Measurements from ENCODE around the gene MORC1.

The MORC1 gene

DNA sequence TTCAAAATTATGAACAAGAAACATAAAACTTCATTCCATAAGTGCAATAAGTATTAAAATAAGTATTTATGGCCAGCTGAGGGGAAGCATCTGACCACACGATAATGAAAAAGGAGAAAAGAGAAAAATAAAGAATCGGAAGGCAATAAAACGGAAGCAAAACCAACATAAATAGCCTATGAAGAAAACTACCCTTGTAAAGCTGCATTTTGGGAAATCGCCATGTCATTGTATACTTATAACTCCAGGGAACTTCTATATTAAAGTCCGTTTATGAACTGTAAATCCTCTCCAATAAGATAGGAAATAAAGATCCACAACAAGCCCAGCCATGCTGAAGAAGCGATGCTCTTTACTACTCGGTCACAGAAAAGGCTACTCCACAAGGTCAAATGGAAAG, 47.7 kb downstream of the MORC1 start:
- Histone ChIP-seq H3K9me3 (ENCODE audit: low read depth, low read length) (no peaks in the 10 kb centered on the region), H3K27ac (no peak overlapping the region), H3K36me3 (ENCODE audit: insufficient read depth, low read length) (no peaks in the 10 kb centered on the region), H3K4me3 (no peak overlapping the region), H3K9ac (ENCODE audit: insufficient read length) (no peak overlapping the region)
- DNase-seq (ENCODE audit: low read depth, low spot score) = no peak
- TF ChIP-seq FOXP2 (optimal IDR thresholded peaks at IDR 0.05; ENCODE audit: control extremely low read depth, extremely low read length, insufficient read depth) (no peak), POLR2AphosphoS5 (IDR thresholded peaks at IDR 0.05; ENCODE audit: borderline replicate concordance, low read depth, low read length) (no peak), EZH2 (IDR thresholded peaks at IDR 0.05) (no peak)

DNA sequence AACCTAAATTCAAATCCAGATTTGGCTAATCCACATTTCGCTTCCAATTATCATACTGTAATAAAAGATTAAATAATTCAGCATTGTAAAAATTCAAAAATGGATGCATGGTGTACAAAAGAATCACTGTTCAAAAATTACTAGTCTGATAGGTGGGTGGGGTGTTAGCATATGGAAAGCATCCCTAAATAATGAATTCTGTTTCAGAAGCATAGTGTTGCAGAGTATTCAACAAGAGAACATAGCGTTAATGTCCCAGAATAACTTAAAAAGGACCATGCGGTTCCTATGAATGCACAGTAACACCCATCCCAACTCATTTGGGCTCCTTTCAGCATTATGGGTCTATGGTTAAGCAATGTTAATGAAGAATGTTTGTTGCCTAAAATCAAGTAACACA, 51.1 kb downstream of the MORC1 start:
- Histone ChIP-seq H3K36me3 (ENCODE audit: insufficient read depth, low read length) (no peaks in the 10 kb centered on the region), H3K27ac (no peak overlapping the region), H3K9me3 (ENCODE audit: low read depth, low read length) (no peaks in the 10 kb centered on the region), H3K4me3 (no peak overlapping the region), H3K9ac (ENCODE audit: insufficient read length) (no peak overlapping the region)
- TF ChIP-seq FOXP2 (optimal IDR thresholded peaks at IDR 0.05; ENCODE audit: control extremely low read depth, extremely low read length, insufficient read depth) (no peak), POLR2AphosphoS5 (IDR thresholded peaks at IDR 0.05; ENCODE audit: borderline replicate concordance, low read depth, low read length) (no peak), EZH2 (IDR thresholded peaks at IDR 0.05) (no peak)
- DNase-seq (ENCODE audit: low read depth, low spot score) = no peak

GRCh38 chr3:109059264-109059663, 58.7 kb downstream of the MORC1 start:
- Histone ChIP-seq H3K27ac (no peak overlapping the region), H3K4me3 (no peak overlapping the region), H3K9ac (ENCODE audit: insufficient read length) (no peak overlapping the region), H3K9me3 (ENCODE audit: low read depth, low read length) (no peaks in the 10 kb centered on the region), H3K36me3 (ENCODE audit: insufficient read depth, low read length) (no peaks in the 10 kb centered on the region)
- DNase-seq (ENCODE audit: low read depth, low spot score) = no peak
- TF ChIP-seq POLR2AphosphoS5 (IDR thresholded peaks at IDR 0.05; ENCODE audit: borderline replicate concordance, low read depth, low read length) = no peak
- no peak for TF ChIP-seq EZH2 (IDR thresholded peaks at IDR 0.05)
- no peak for TF ChIP-seq FOXP2 (optimal IDR thresholded peaks at IDR 0.05; ENCODE audit: control extremely low read depth, extremely low read length, insufficient read depth)

- Histone ChIP-seq H3K4me3 (no peak overlapping the region), H3K9me3 (ENCODE audit: low read depth, low read length) (no peaks in the 10 kb centered on the region), H3K36me3 (ENCODE audit: insufficient read depth, low read length) (no peaks in the 10 kb centered on the region), H3K9ac (ENCODE audit: insufficient read length) (no peak overlapping the region), H3K27ac (no peak overlapping the region)
- TF ChIP-seq FOXP2 (optimal IDR thresholded peaks at IDR 0.05; ENCODE audit: control extremely low read depth, extremely low read length, insufficient read depth) = no peak
- no peak for TF ChIP-seq EZH2 (IDR thresholded peaks at IDR 0.05)
- no peak for TF ChIP-seq POLR2AphosphoS5 (IDR thresholded peaks at IDR 0.05; ENCODE audit: borderline replicate concordance, low read depth, low read length)
- DNase-seq (ENCODE audit: low read depth, low spot score) = no peak
These were observed 60.3 kb downstream of the MORC1 start for GRCh38 chr3:109057616-109058015.

DNA sequence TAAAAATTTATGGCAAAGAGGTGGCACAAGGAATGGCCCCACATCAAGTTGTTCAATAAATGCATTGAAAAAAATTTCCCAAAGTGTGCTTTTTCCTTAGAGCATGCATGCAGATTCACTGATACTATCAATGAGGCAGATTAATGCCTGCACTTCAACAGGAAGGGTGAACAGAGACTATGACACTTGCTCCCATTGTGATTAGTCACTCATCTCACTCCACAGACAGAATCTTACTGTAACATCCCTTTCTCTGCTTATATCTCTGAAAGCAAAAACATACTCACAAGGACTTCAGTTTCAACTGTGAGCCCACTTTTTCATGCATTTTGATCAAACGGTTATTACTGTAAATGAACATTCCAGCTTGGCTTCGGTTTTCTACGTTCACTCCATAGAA, 60.9 kb downstream of the MORC1 start:
- Histone ChIP-seq H3K27ac (no peak overlapping the region), H3K36me3 (ENCODE audit: insufficient read depth, low read length) (no peaks in the 10 kb centered on the region), H3K9me3 (ENCODE audit: low read depth, low read length) (no peaks in the 10 kb centered on the region), H3K9ac (ENCODE audit: insufficient read length) (no peak overlapping the region), H3K4me3 (no peak overlapping the region)
- no peak for TF ChIP-seq POLR2AphosphoS5 (IDR thresholded peaks at IDR 0.05; ENCODE audit: borderline replicate concordance, low read depth, low read length)
- TF ChIP-seq EZH2 (IDR thresholded peaks at IDR 0.05) = no peak
- no peak for TF ChIP-seq FOXP2 (optimal IDR thresholded peaks at IDR 0.05; ENCODE audit: control extremely low read depth, extremely low read length, insufficient read depth)
- DNase-seq (ENCODE audit: low read depth, low spot score) = no peak

- Histone ChIP-seq H3K4me3 (no peak overlapping the region), H3K27ac (no peak overlapping the region), H3K9ac (ENCODE audit: insufficient read length) (no peak overlapping the region), H3K36me3 (ENCODE audit: insufficient read depth, low read length) (no peaks in the 10 kb centered on the region), H3K9me3 (ENCODE audit: low read depth, low read length) (no peaks in the 10 kb centered on the region)
- TF ChIP-seq POLR2AphosphoS5 (IDR thresholded peaks at IDR 0.05; ENCODE audit: borderline replicate concordance, low read depth, low read length) = no peak
- TF ChIP-seq EZH2 (IDR thresholded peaks at IDR 0.05) = no peak
- TF ChIP-seq FOXP2 (optimal IDR thresholded peaks at IDR 0.05; ENCODE audit: control extremely low read depth, extremely low read length, insufficient read depth) = no peak
- no peak for DNase-seq (ENCODE audit: low read depth, low spot score)
These were observed 67.3 kb downstream of the MORC1 start for GRCh38 chr3:109050591-109051167.

DNA sequence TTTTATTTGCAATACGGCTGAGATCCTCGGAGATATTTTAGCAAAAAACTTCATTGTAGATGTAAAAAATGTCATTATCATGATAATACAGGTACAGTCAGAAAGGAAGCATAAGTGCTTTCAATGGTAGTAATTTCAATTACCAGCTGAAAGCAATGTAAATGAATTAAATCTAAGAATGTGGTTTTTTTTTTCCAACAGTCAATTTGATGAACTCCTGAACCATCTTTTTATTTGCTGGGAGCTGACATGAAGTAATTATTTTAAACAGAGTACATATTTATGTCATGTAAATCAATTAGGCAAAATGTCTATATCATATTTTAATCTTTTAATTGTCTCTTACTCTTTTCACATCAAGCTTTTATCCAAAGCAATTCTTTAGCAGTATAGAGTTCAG, 70.6 kb downstream of the MORC1 start:
- no peak for DNase-seq (ENCODE audit: low read depth, low spot score)
- no peak for TF ChIP-seq EZH2 (IDR thresholded peaks at IDR 0.05)
- TF ChIP-seq FOXP2 (optimal IDR thresholded peaks at IDR 0.05; ENCODE audit: control extremely low read depth, extremely low read length, insufficient read depth) = no peak
- no peak for TF ChIP-seq POLR2AphosphoS5 (IDR thresholded peaks at IDR 0.05; ENCODE audit: borderline replicate concordance, low read depth, low read length)
- Histone ChIP-seq H3K4me3 (no peak overlapping the region), H3K9me3 (ENCODE audit: low read depth, low read length) (no peaks in the 10 kb centered on the region), H3K36me3 (ENCODE audit: insufficient read depth, low read length) (no peaks in the 10 kb centered on the region), H3K9ac (ENCODE audit: insufficient read length) (no peak overlapping the region), H3K27ac (no peak overlapping the region)

GRCh38 chr3:109045271-109046040, 72.5 kb downstream of the MORC1 start:
- Histone ChIP-seq H3K9me3 (ENCODE audit: low read depth, low read length) (no peaks in the 10 kb centered on the region), H3K4me3 (no peak overlapping the region), H3K9ac (ENCODE audit: insufficient read length) (no peak overlapping the region), H3K36me3 (ENCODE audit: insufficient read depth, low read length) (no peaks in the 10 kb centered on the region), H3K27ac (no peak overlapping the region)
- DNase-seq (ENCODE audit: low read depth, low spot score) = no peak
- TF ChIP-seq EZH2 (IDR thresholded peaks at IDR 0.05) (no peak), FOXP2 (optimal IDR thresholded peaks at IDR 0.05; ENCODE audit: control extremely low read depth, extremely low read length, insufficient read depth) (no peak), POLR2AphosphoS5 (IDR thresholded peaks at IDR 0.05; ENCODE audit: borderline replicate concordance, low read depth, low read length) (no peak)
